ENCODE data around the gene UCK1.

The UCK1 gene

GRCh38 chr9:131521203-131521602 lies 9.9 kb downstream of the UCK1 start:
- Histone ChIP-seq H2BK5ac (ENCODE audit: low read length) (no peak overlapping the region), H2AK5ac (ENCODE audit: low read depth, low read length) (no peak overlapping the region), H3K4me3 (ENCODE audit: low read length in 2 of 2) (no peak overlapping the region), H3K23ac (ENCODE audit: low read depth, low read length, poor library complexity) (no peak overlapping the region), H2BK15ac (ENCODE audit: low read length) (no peak overlapping the region), H2BK120ac (ENCODE audit: low read depth, low read length) (no peak overlapping the region), H3K9ac (ENCODE audit: low read depth, low read length, poor library complexity) (no peak overlapping the region), H3K79me1 (ENCODE audit: low read depth, low read length) (peaks cover 4% of the 10 kb centered on the region), H3K4me2 (ENCODE audit: insufficient read depth, low read length, poor library complexity, severe bottlenecking) (no peak overlapping the region), H4K8ac (ENCODE audit: low read depth, low read length) (no peak overlapping the region), H4K91ac (ENCODE audit: low read depth, low read length, poor library complexity) (no peak overlapping the region), H3K4me1 (ENCODE audit: control insufficient read depth in 2 of 2, insufficient read depth in 1 of 2, low read depth in 1 of 2, low read length in 2 of 2) (no peaks in the 10 kb centered on the region), H3K27me3 (ENCODE audit: control insufficient read depth in 3 of 3, insufficient read depth in 3 of 3, low read depth in 1 of 3, low read length in 3 of 3) (no peaks in the 10 kb centered on the region), H2AFZ (ENCODE audit: low read length) (no peak overlapping the region), H3K9me3 (replicated peaks in 1 of 2; ENCODE audit: control insufficient read depth in 2 of 2, insufficient read depth in 1 of 2, low read depth in 1 of 2, low read length in 2 of 2) (no peaks in the 10 kb centered on the region), H3K4ac (ENCODE audit: low read length) (no peak overlapping the region), H3K36me3 (replicated peaks in 1 of 2; ENCODE audit: control insufficient read depth in 2 of 2, insufficient read depth in 2 of 2, low read length in 2 of 2) (peaks cover 80 to 99% of the 10 kb centered on the region in 2 donors), H3K18ac (ENCODE audit: low read length) (no peak overlapping the region), H3K14ac (ENCODE audit: low read length) (no peak overlapping the region), H3K27ac (replicated peaks; ENCODE audit: low read length) (no peak overlapping the region), H2BK12ac (ENCODE audit: low read length) (no peak overlapping the region)
- WGBS, 2 donors (ENCODE audit: extremely low coverage in 2 of 2, insufficient read length in 2 of 2, insufficient replicate concordance in 1 of 2), result no CpG with 5 or more reads among the region's 10 CpGs
- no peak for DNase-seq (ENCODE audit: low spot score)

DNA sequence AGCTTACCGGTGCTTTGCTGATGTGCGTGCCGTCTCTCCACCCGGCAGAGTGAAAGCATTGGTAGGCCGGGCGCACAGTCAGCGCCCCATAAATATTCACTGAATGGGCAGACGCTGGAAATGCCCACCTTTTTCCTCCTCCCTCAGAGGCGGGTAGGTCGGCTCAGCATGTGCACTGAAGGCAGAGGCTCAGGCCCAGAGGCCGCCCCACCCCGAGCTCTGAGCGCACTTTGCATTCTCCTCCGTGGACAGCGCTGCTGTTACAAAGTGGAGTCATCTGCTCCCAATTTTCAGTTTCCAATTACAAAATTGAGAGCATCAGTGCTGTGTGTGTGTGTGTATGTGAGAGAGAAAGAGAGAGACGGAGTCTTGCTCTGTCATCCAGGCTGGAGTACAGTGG lies 10.6 kb downstream of the UCK1 start:
- Histone ChIP-seq H3K36me3 (replicated peaks in 1 of 2; ENCODE audit: control insufficient read depth in 2 of 2, insufficient read depth in 2 of 2, low read length in 2 of 2) (peaks cover 81 to 99% of the 10 kb centered on the region in 2 donors), H3K27ac (replicated peaks; ENCODE audit: low read length) (no peak overlapping the region), H4K8ac (ENCODE audit: low read depth, low read length) (no peak overlapping the region), H3K9me3 (replicated peaks in 1 of 2; ENCODE audit: control insufficient read depth in 2 of 2, insufficient read depth in 1 of 2, low read depth in 1 of 2, low read length in 2 of 2) (peaks cover under 1 to 1% of the 10 kb centered on the region in 2 donors), H2BK120ac (ENCODE audit: low read depth, low read length) (no peak overlapping the region), H3K4me1 (ENCODE audit: control insufficient read depth in 2 of 2, insufficient read depth in 1 of 2, low read depth in 1 of 2, low read length in 2 of 2) (no peaks in the 10 kb centered on the region), H2BK5ac (ENCODE audit: low read length) (no peak overlapping the region), H3K14ac (ENCODE audit: low read length) (no peak overlapping the region), H3K79me1 (ENCODE audit: low read depth, low read length) (peaks cover 4% of the 10 kb centered on the region), H2AK5ac (ENCODE audit: low read depth, low read length) (no peak overlapping the region), H2BK15ac (ENCODE audit: low read length) (no peak overlapping the region), H3K27me3 (ENCODE audit: control insufficient read depth in 3 of 3, insufficient read depth in 3 of 3, low read depth in 1 of 3, low read length in 3 of 3) (no peaks in the 10 kb centered on the region), H3K18ac (ENCODE audit: low read length) (no peak overlapping the region), H4K91ac (ENCODE audit: low read depth, low read length, poor library complexity) (no peak overlapping the region), H2BK12ac (ENCODE audit: low read length) (no peak overlapping the region), H3K4me3 (ENCODE audit: low read length in 2 of 2) (no peak overlapping the region), H2AFZ (ENCODE audit: low read length) (no peak overlapping the region), H3K4ac (ENCODE audit: low read length) (no peak overlapping the region), H3K9ac (ENCODE audit: low read depth, low read length, poor library complexity) (no peak overlapping the region), H3K4me2 (ENCODE audit: insufficient read depth, low read length, poor library complexity, severe bottlenecking) (no peak overlapping the region), H3K23ac (ENCODE audit: low read depth, low read length, poor library complexity) (no peak overlapping the region)
- DNase-seq (ENCODE audit: low spot score), result no peak
- no CpG with 5 or more reads among the region's 16 CpGs for WGBS, 2 donors (ENCODE audit: extremely low coverage in 2 of 2, insufficient read length in 2 of 2, insufficient replicate concordance in 1 of 2)

- no peak overlapping the region for H2BK5ac ChIP-seq (ENCODE audit: low read length)
- no peak overlapping the region for H4K91ac ChIP-seq (ENCODE audit: low read depth, low read length, poor library complexity)
- no peaks in the 10 kb centered on the region for H3K4me1 ChIP-seq (ENCODE audit: control insufficient read depth in 2 of 2, insufficient read depth in 1 of 2, low read depth in 1 of 2, low read length in 2 of 2)
- no peak overlapping the region for H3K27ac ChIP-seq (replicated peaks; ENCODE audit: low read length)
- H3K4ac ChIP-seq (ENCODE audit: low read length), result no peak overlapping the region
- H2BK12ac ChIP-seq (ENCODE audit: low read length), result no peak overlapping the region
- no peak overlapping the region for H3K23ac ChIP-seq (ENCODE audit: low read depth, low read length, poor library complexity)
- H2BK15ac ChIP-seq (ENCODE audit: low read length), result no peak overlapping the region
- no peak overlapping the region for H3K14ac ChIP-seq (ENCODE audit: low read length)
- no peak overlapping the region for H3K9ac ChIP-seq (ENCODE audit: low read depth, low read length, poor library complexity)
- no peak overlapping the region for H2BK120ac ChIP-seq (ENCODE audit: low read depth, low read length)
- no peak overlapping the region for H2AK5ac ChIP-seq (ENCODE audit: low read depth, low read length)
- H2AFZ ChIP-seq (ENCODE audit: low read length), result no peak overlapping the region
- H3K18ac ChIP-seq (ENCODE audit: low read length), result no peak overlapping the region
- peaks cover 3% of the 10 kb centered on the region in 2 donors for H3K9me3 ChIP-seq (replicated peaks in 1 of 2; ENCODE audit: control insufficient read depth in 2 of 2, insufficient read depth in 1 of 2, low read depth in 1 of 2, low read length in 2 of 2)
- H3K4me3 ChIP-seq (ENCODE audit: low read length in 2 of 2), result no peak overlapping the region
- WGBS, 2 donors (ENCODE audit: extremely low coverage in 2 of 2, insufficient read length in 2 of 2, insufficient replicate concordance in 1 of 2), result no CpG with 5 or more reads among the region's 20 CpGs
- H3K36me3 ChIP-seq (replicated peaks in 1 of 2; ENCODE audit: control insufficient read depth in 2 of 2, insufficient read depth in 2 of 2, low read length in 2 of 2), result peaks cover 80 to 98% of the 10 kb centered on the region in 2 donors
- H3K27me3 ChIP-seq (ENCODE audit: control insufficient read depth in 3 of 3, insufficient read depth in 3 of 3, low read depth in 1 of 3, low read length in 3 of 3), result no peaks in the 10 kb centered on the region
- no peak overlapping the region for H3K4me2 ChIP-seq (ENCODE audit: insufficient read depth, low read length, poor library complexity, severe bottlenecking)
- DNase-seq (ENCODE audit: low spot score), result no peak
- peaks cover 2% of the 10 kb centered on the region for H3K79me1 ChIP-seq (ENCODE audit: low read depth, low read length)
- no peak overlapping the region for H4K8ac ChIP-seq (ENCODE audit: low read depth, low read length)
Measured at GRCh38 chr9:131518553-131518952, 12.5 kb downstream of the UCK1 start.

DNA sequence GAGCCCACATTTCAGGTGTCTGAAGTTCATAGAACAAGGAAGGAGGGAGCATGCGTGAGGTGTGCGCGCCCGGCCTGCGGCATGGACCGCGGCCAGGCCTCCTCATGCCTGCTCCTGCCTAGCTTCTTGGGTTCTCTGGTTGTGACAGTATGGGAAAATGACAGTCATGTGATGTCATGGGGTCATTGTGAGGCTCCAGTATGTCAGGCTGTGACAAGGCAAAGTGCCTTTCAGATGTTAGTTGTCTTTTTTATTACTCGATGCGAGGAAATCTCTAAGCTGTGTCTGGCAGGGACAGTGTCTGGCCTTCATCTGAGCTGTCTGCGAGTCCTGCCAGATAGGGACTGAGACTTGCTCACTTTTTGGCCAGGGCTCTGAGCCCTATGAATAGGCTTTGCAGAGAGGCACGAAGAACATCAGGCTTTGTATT lies 13.3 kb downstream of the UCK1 start:
- DNase-seq (ENCODE audit: low spot score), result no peak
- no peak overlapping the region for H3K9ac ChIP-seq (ENCODE audit: low read depth, low read length, poor library complexity)
- H3K79me1 ChIP-seq (ENCODE audit: low read depth, low read length), result peaks cover under 1% of the 10 kb centered on the region
- peak overlapping the region in 1 of 2 donors; percentile 30 for H3K4me3 ChIP-seq (ENCODE audit: low read length in 2 of 2)
- H3K4me1 ChIP-seq (ENCODE audit: control insufficient read depth in 2 of 2, insufficient read depth in 1 of 2, low read depth in 1 of 2, low read length in 2 of 2), result no peaks in the 10 kb centered on the region
- no peak overlapping the region for H3K4me2 ChIP-seq (ENCODE audit: insufficient read depth, low read length, poor library complexity, severe bottlenecking)
- WGBS, 2 donors (ENCODE audit: extremely low coverage in 2 of 2, insufficient read length in 2 of 2, insufficient replicate concordance in 1 of 2), result no CpG with 5 or more reads among the region's 11 CpGs
- H3K27me3 ChIP-seq (ENCODE audit: control insufficient read depth in 3 of 3, insufficient read depth in 3 of 3, low read depth in 1 of 3, low read length in 3 of 3), result no peaks in the 10 kb centered on the region
- H2BK120ac ChIP-seq (ENCODE audit: low read depth, low read length), result no peak overlapping the region
- H2AFZ ChIP-seq (ENCODE audit: low read length), result no peak overlapping the region
- peaks cover 83 to 98% of the 10 kb centered on the region in 2 donors for H3K36me3 ChIP-seq (replicated peaks in 1 of 2; ENCODE audit: control insufficient read depth in 2 of 2, insufficient read depth in 2 of 2, low read length in 2 of 2)
- no peak overlapping the region for H2AK5ac ChIP-seq (ENCODE audit: low read depth, low read length)
- peaks cover 3% of the 10 kb centered on the region in 2 donors for H3K9me3 ChIP-seq (replicated peaks in 1 of 2; ENCODE audit: control insufficient read depth in 2 of 2, insufficient read depth in 1 of 2, low read depth in 1 of 2, low read length in 2 of 2)
- no peak overlapping the region for H3K18ac ChIP-seq (ENCODE audit: low read length)
- no peak overlapping the region for H2BK12ac ChIP-seq (ENCODE audit: low read length)
- H4K91ac ChIP-seq (ENCODE audit: low read depth, low read length, poor library complexity), result no peak overlapping the region
- H3K14ac ChIP-seq (ENCODE audit: low read length), result no peak overlapping the region
- H2BK5ac ChIP-seq (ENCODE audit: low read length), result no peak overlapping the region
- H3K23ac ChIP-seq (ENCODE audit: low read depth, low read length, poor library complexity), result peak overlapping the region; percentile 27
- H3K4ac ChIP-seq (ENCODE audit: low read length), result no peak overlapping the region
- no peak overlapping the region for H2BK15ac ChIP-seq (ENCODE audit: low read length)
- no peak overlapping the region for H4K8ac ChIP-seq (ENCODE audit: low read depth, low read length)
- H3K27ac ChIP-seq (replicated peaks; ENCODE audit: low read length), result no peak overlapping the region
